SK-N-SH (cell line): ENCODE results near the gene GAS2L1. TPM values are rescaled to one million over a fixed set of nuclear protein-coding genes. Genes with fewer than 3 reads are reported as not detected.

Experiments
- CTCF ChIA-PET: fragments of 300-600, 350-600 bp; formaldehyde crosslinking; extraction: SDS; loops from one replicate; lab custom pipeline; 2021; lab: Yijun Ruan, JAX
- POLR2A ChIA-PET: fragments of 350-600 bp; sonication (Branson Sonifier 250); formaldehyde crosslinking; extraction: SDS; loops from one replicate; lab custom pipeline; 2020; ENCODE audit warnings: antibody characterized with exemption, inconsistent platforms; lab: Yijun Ruan, JAX
- DNase-seq: peaks from one replicate; pipeline ENCODE4 v3.0.0; 2012
- H2AFZ ChIP-seq: fragments of 200-600 bp; sonication (generic); 2 replicates; pipeline ENCODE4 v1.8.1; 2016; ENCODE audit warnings: antibody characterized with exemption, mild to moderate bottlenecking, low read depth
- H3F3A ChIP-seq: fragments of 200-600 bp; sonication (generic); replicated peaks from 2 replicates; pipeline ENCODE3; 2016; ENCODE audit warnings: antibody characterized with exemption, mild to moderate bottlenecking; ENCODE audit not compliant: insufficient read depth
- H3K27ac ChIP-seq, 2 experiments: fragments of 200-500 bp in 1 of 2; fragments of 200-600 bp in 1 of 2; sonication (Bioruptor generic) in 1 of 2; sonication (generic), shearing (Covaris generic) in 1 of 2; 2 replicates each; pipeline versions ENCODE4 v1.5.1 to v1.6.1; 2014 to 2016; ENCODE audit warnings: low read depth in 2 of 2, inconsistent platforms in 1 of 2, low read length in 1 of 2, mild to moderate bottlenecking in 1 of 2, mixed read lengths in 1 of 2
- H3K27me3 ChIP-seq: fragments of 200-600 bp; sonication (generic), shearing (Covaris generic); 2 replicates; pipeline ENCODE4 v1.6.1; 2016; ENCODE audit warnings: mixed run types; ENCODE audit not compliant: insufficient read depth
- H3K36me3 ChIP-seq, 2 experiments: fragments of 200-500 bp in 1 of 2; fragments of 200-600 bp in 1 of 2; sonication (Bioruptor generic) in 1 of 2; sonication (generic) in 1 of 2; replicated peaks in 1 of 2; 2 replicates each; pipeline versions ENCODE3 to v1.5.1; 2014 to 2016; ENCODE audit warnings: low read length in 1 of 2, mild to moderate bottlenecking in 1 of 2; ENCODE audit not compliant: insufficient read depth in 2 of 2, control insufficient read depth in 1 of 2
- H3K4me1 ChIP-seq, 2 experiments: fragments of 200-500 bp in 1 of 2; fragments of 200-600 bp in 1 of 2; sonication (Bioruptor generic) in 1 of 2; sonication (generic), shearing (Covaris generic) in 1 of 2; 2 replicates each; pipeline versions ENCODE4 v1.5.1 to v1.6.1; 2014 to 2016; ENCODE audit warnings: low read depth in 1 of 2, low read length in 1 of 2, mixed run types in 1 of 2; ENCODE audit not compliant: insufficient read depth in 2 of 2, control insufficient read depth in 1 of 2
- H3K4me2 ChIP-seq: fragments of 200-600 bp; sonication (generic), shearing (Covaris generic); 2 replicates; pipeline ENCODE4 v1.6.1; 2017; ENCODE audit warnings: mixed run types
- H3K4me3 ChIP-seq, 2 experiments: fragments of 200-500 bp in 1 of 2; fragments of 200-600 bp in 1 of 2; sonication (Bioruptor generic) in 1 of 2; sonication (generic), shearing (Covaris generic) in 1 of 2; 2 replicates each; pipeline versions ENCODE4 v1.5.1 to v1.8.1; 2014 to 2016; ENCODE audit warnings: low read depth in 2 of 2, inconsistent platforms in 1 of 2, low read length in 1 of 2, mild to moderate bottlenecking in 1 of 2, mixed read lengths in 1 of 2, moderate library complexity in 1 of 2
- H3K79me2 ChIP-seq: fragments of 200-600 bp; sonication (generic); 2 replicates; pipeline ENCODE4 v1.8.1; 2017; ENCODE audit warnings: mild to moderate bottlenecking; ENCODE audit not compliant: insufficient read depth
- H3K9ac ChIP-seq: fragments of 200-600 bp; sonication (generic); 2 replicates; pipeline ENCODE4 v1.6.1; 2017; ENCODE audit warnings: mixed run types
- H3K9me2 ChIP-seq: fragments of 200-600 bp; sonication (generic); 2 replicates; pipeline ENCODE4 v1.6.1; 2017; ENCODE audit warnings: mixed run types
- H3K9me3 ChIP-seq: fragments of 200-600 bp; sonication (generic); 2 replicates; pipeline ENCODE4 v1.6.1; 2017; ENCODE audit warnings: mixed run types, mild to moderate bottlenecking, moderate library complexity
- H4K20me1 ChIP-seq: fragments of 200-600 bp; sonication (generic); 2 replicates; pipeline ENCODE4 v1.6.1; 2017; ENCODE audit warnings: mild to moderate bottlenecking, mixed run types; ENCODE audit not compliant: insufficient read depth
- CHD2 ChIP-seq: fragments of 150-350 bp; IDR thresholded peaks from 2 replicates; pipeline ENCODE4 v1.6.1; 2018; ENCODE audit warnings: low read length; ENCODE audit not compliant: partially characterized antibody
- CTCF ChIP-seq: fragments of 200-600 bp; sonication (generic); IDR thresholded peaks from 2 replicates; pipeline ENCODE4 v1.6.1; 2017; ENCODE audit warnings: antibody characterized with exemption, mild to moderate bottlenecking, moderate library complexity
- ELF1 ChIP-seq: IDR thresholded peaks from 2 replicates; pipeline ENCODE4 v1.4.0; 2012
- EP300 ChIP-seq, 2 experiments: IDR thresholded peaks; 2 replicates each; pipeline versions ENCODE4 v1.4.0 to v1.6.1; 2012; ENCODE audit warnings: borderline replicate concordance in 1 of 2, low read depth in 1 of 2, low read length in 1 of 2
- EZH2phosphoT487 ChIP-seq: fragments of 200-600 bp; sonication (generic); IDR thresholded peaks from 2 replicates; pipeline ENCODE4 v1.6.1; 2017; ENCODE audit warnings: low read depth, mixed run types, mild to moderate bottlenecking, antibody characterized with exemption, moderate library complexity, borderline replicate concordance
- FOSL2 ChIP-seq: IDR thresholded peaks from 2 replicates; pipeline ENCODE4 v1.4.0; 2012; ENCODE audit warnings: low read depth, mild to moderate bottlenecking, moderate library complexity, borderline replicate concordance
- GABPA ChIP-seq: IDR thresholded peaks from 2 replicates; pipeline ENCODE4 v1.4.0; 2012; ENCODE audit warnings: low read depth, mild to moderate bottlenecking
- MAX ChIP-seq: IDR thresholded peaks from 2 replicates; pipeline ENCODE4 v1.4.0; 2012; ENCODE audit warnings: low read depth
- MEF2A ChIP-seq: IDR thresholded peaks from 2 replicates; pipeline ENCODE4 v1.4.0; 2012; ENCODE audit warnings: low read depth, borderline replicate concordance
- POLR2AphosphoS5 ChIP-seq: IDR thresholded peaks from 2 replicates; pipeline ENCODE4 v1.6.1; 2012; ENCODE audit warnings: low read depth, low read length
- RCOR1 ChIP-seq: fragments of 150-350 bp; IDR thresholded peaks from 2 replicates; pipeline ENCODE4 v1.6.1; 2017; ENCODE audit warnings: antibody characterized with exemption, low read length
- REST ChIP-seq: IDR thresholded peaks from 2 replicates; pipeline ENCODE4 v1.6.1; 2012; ENCODE audit warnings: mild to moderate bottlenecking, low read depth, low read length, moderate library complexity
- RFX5 ChIP-seq: IDR thresholded peaks from 2 replicates; pipeline ENCODE4 v1.6.1; 2012; ENCODE audit warnings: mild to moderate bottlenecking, improper control_type of control experiment, low read length
- TAF1 ChIP-seq: IDR thresholded peaks from 2 replicates; pipeline ENCODE4 v1.6.1; 2012; ENCODE audit warnings: low read depth, mild to moderate bottlenecking, low read length, moderate library complexity, borderline replicate concordance
- TCF12 ChIP-seq: IDR thresholded peaks from 2 replicates; pipeline ENCODE4 v1.4.0; 2012
- TEAD4 ChIP-seq: IDR thresholded peaks from 2 replicates; pipeline ENCODE4 v1.4.0; 2012; ENCODE audit warnings: mild to moderate bottlenecking, borderline replicate concordance; ENCODE audit not compliant: insufficient read depth
- USF2 ChIP-seq: fragments of 150-350 bp; IDR thresholded peaks from 2 replicates; pipeline ENCODE4 v1.6.1; 2017; ENCODE audit warnings: antibody characterized with exemption, low read length, low read depth, borderline replicate concordance
- YY1 ChIP-seq: IDR thresholded peaks from 2 replicates; pipeline ENCODE4 v1.4.0; 2012; ENCODE audit warnings: low read depth, mild to moderate bottlenecking
- WGBS: methylation state at CpG from one replicate; pipeline ENCODE4 v1.1.6; 2017; ENCODE audit warnings: low lambda C conversion rate; 5-methylcytosine and 5-hydroxymethylcytosine counted together
- polyA plus RNA-seq, 3 experiments: library from polyadenylated mRNA; depleted of rRNA; stranded (reverse); fragments of >200 nt; gene quantifications; 2 replicates each; pipeline ENCODE4 v1.2.3, GENCODE V29; 2012

The GAS2L1 gene
- polyA plus RNA-seq, 1 of the 3 experiments (the other 2 are of a cell fraction): 21.8 TPM

- no peak for TF ChIP-seq REST
- no peak for TF ChIP-seq CHD2
- TF ChIP-seq RCOR1: no peak
- no peak for TF ChIP-seq EZH2phosphoT487
- no peak for TF ChIP-seq TCF12
- TF ChIP-seq MEF2A: no peak
Measured at GRCh38 chr22:29351891-29352290, 45.4 kb downstream of the GAS2L1 start (continued).

GRCh38 chr22:29352778-29353177 is 46.3 kb downstream of the GAS2L1 start:
- Histone ChIP-seq H3K9me3 (no peaks in the 10 kb centered on the region), H3K36me3 (peaks cover 31 to 78% of the 10 kb centered on the region in 2 experiments)

GRCh38 chr22:29353286-29353685 is 46.8 kb downstream of the GAS2L1 start:
- ChIA-PET POLR2A (no interaction called here), CTCF (interaction anchor here (8.0 kb wide), 1 partner anchor 47 kb away, joined by 63 read pairs; the partner anchor contains the start of gene GAS2L1)
- Histone ChIP-seq H3K27ac (no peak overlapping the region), H3K36me3 (peaks cover 30 to 76% of the 10 kb centered on the region in 2 experiments), H3K9me2 (no peaks in the 10 kb centered on the region), H3K27me3 (no peaks in the 10 kb centered on the region), H3K9me3 (no peaks in the 10 kb centered on the region), H4K20me1 (no peaks in the 10 kb centered on the region), H3F3A (no peaks in the 10 kb centered on the region), H3K4me1 (no peaks in the 10 kb centered on the region), H3K9ac (no peak overlapping the region), H3K4me2 (no peak overlapping the region), H2AFZ (no peak overlapping the region), H3K79me2 (no peaks in the 10 kb centered on the region), H3K4me3 (no peak overlapping the region)
- WGBS: 97% methylated on average over 11 of the region's 11 CpGs
- DNase-seq: no peak
- TF ChIP-seq RFX5 (no peak), MAX (no peak), TEAD4 (no peak), ELF1 (no peak), EP300 (IDR thresholded peaks at IDR 0.05; ENCODE audit: borderline replicate concordance in 1 of 2, low read depth in 1 of 2, low read length in 1 of 2) (no peak), YY1 (no peak), RCOR1 (no peak), CTCF (no peak), GABPA (no peak), FOSL2 (no peak), POLR2AphosphoS5 (no peak), USF2 (no peak), EZH2phosphoT487 (no peak), TAF1 (no peak)

More at GRCh38 chr22:29352778-29353177, 46.3 kb downstream of the GAS2L1 start:
- no peak overlapping the region for H3K4me3 ChIP-seq
- no peak overlapping the region for H3K4me2 ChIP-seq
- TF ChIP-seq GABPA (no peak), POLR2AphosphoS5 (no peak), CHD2 (no peak)
- no peak overlapping the region for H3K9ac ChIP-seq
- H3K9me2 ChIP-seq: no peaks in the 10 kb centered on the region
- H2AFZ ChIP-seq: no peak overlapping the region
- POLR2A ChIA-PET: no interaction called here
- no peak overlapping the region for H3K27ac ChIP-seq
- DNase-seq: no peak
- H3K27me3 ChIP-seq: no peaks in the 10 kb centered on the region
- CTCF ChIA-PET: no interaction called here
- 91% methylated on average over 9 of the region's 9 CpGs for WGBS
- H3K79me2 ChIP-seq: no peaks in the 10 kb centered on the region
- no peaks in the 10 kb centered on the region for H4K20me1 ChIP-seq
- no peaks in the 10 kb centered on the region for H3K4me1 ChIP-seq
- H3F3A ChIP-seq: no peaks in the 10 kb centered on the region
